Thyroid gland (tissue), 4 donors: ENCODE data around the gene RHOA. TPM values are rescaled to one million over a fixed set of nuclear protein-coding genes. Genes with fewer than 3 reads are reported as not detected.

Experiments used
- DNase-seq, 2 donors: peaks; one replicate each; pipeline ENCODE4 v3.0.0-alpha.2; 2019
- H3K27ac ChIP-seq, 3 donors: fragments of 200-600 bp; sonication (generic); 1 replicate in 2 of 3; 2 replicates in 1 of 3; pipeline ENCODE4 v1.5.1; 2016 to 2019; ENCODE audit warnings: mild to moderate bottlenecking in 1 of 3, moderate library complexity in 1 of 3
- H3K27me3 ChIP-seq: fragments of 200-600 bp; sonication (generic); one replicate; pipeline ENCODE4 v1.5.1; 2019
- H3K36me3 ChIP-seq, 2 donors: fragments of 200-600 bp; sonication (generic); one replicate each; pipeline ENCODE4 v1.5.1; 2016 to 2019
- H3K4me1 ChIP-seq, 2 donors: fragments of 200-600 bp; sonication (generic); one replicate each; pipeline ENCODE4 v1.5.1; 2017 to 2019
- H3K4me3 ChIP-seq, 3 donors: fragments of 200-600 bp; sonication (generic); replicated peaks in 1 of 3; 1 replicate in 2 of 3; 2 replicates in 1 of 3; pipeline ENCODE4 v1.5.1; 2016; ENCODE audit warnings: mild to moderate bottlenecking in 1 of 3
- H3K9me3 ChIP-seq: fragments of 200-600 bp; sonication (generic); one replicate; pipeline ENCODE4 v1.5.1; 2017
- POLR2A ChIP-seq, 2 donors: fragments of 450-650 bp; IDR thresholded peaks; one replicate each; pipeline ENCODE4 v1.6.1; 2017; ENCODE audit warnings: antibody characterized with exemption in 2 of 2, mild to moderate bottlenecking in 2 of 2, moderate library complexity in 1 of 2
- WGBS, 2 donors: methylation state at CpG; one replicate each; pipeline ENCODE4 v1.1.5; 2017; 5-methylcytosine and 5-hydroxymethylcytosine counted together
- intact Hi-C: fragments of 100-400 bp; cut with DNase I; formaldehyde crosslinking; loops from one replicate; pipeline ENCODE4 v1.15.1; 2023
- total RNA-seq, 4 donors: library from RNA; depleted of rRNA; stranded (reverse); fragments of >200 nt; gene quantifications; one replicate each; pipeline ENCODE4 v1.2.3, GENCODE V29; 2016
- TF ChIP-seq, protein P1 (sequence below), 6 experiments: fragments of 200-600 bp in 3 of 6; fragments of 450-650 bp in 3 of 6; sonication (generic) in 3 of 6; IDR thresholded peaks; one replicate each; pipeline ENCODE4 v1.5.1; 2016 to 2019; ENCODE audit warnings: antibody characterized with exemption in 6 of 6, mild to moderate bottlenecking in 2 of 6, inconsistent platforms in 1 of 6, moderate library complexity in 1 of 6

RHOA gene
- total RNA-seq, 4 donors from 2014 or later: 437 to 789 (median 587) TPM

GRCh38 chr3:49417516-49418120 lies 5.8 kb upstream of the RHOA start:
- intact Hi-C loops: loop anchor here (2.0 kb wide), 1 partner anchor 31 kb away; no protein-coding TSS in a partner anchor
- Histone ChIP-seq H3K27ac (no peak overlapping the region), H3K36me3 (peaks cover 0 to 4% of the 10 kb centered on the region in 2 donors), H3K9me3 (no peaks in the 10 kb centered on the region), H3K4me3 (no peak overlapping the region), H3K27me3 (no peaks in the 10 kb centered on the region), H3K4me1 (peaks cover 27 to 30% of the 10 kb centered on the region in 2 donors)
- no peak for DNase-seq
- TF ChIP-seq, protein P1, sequence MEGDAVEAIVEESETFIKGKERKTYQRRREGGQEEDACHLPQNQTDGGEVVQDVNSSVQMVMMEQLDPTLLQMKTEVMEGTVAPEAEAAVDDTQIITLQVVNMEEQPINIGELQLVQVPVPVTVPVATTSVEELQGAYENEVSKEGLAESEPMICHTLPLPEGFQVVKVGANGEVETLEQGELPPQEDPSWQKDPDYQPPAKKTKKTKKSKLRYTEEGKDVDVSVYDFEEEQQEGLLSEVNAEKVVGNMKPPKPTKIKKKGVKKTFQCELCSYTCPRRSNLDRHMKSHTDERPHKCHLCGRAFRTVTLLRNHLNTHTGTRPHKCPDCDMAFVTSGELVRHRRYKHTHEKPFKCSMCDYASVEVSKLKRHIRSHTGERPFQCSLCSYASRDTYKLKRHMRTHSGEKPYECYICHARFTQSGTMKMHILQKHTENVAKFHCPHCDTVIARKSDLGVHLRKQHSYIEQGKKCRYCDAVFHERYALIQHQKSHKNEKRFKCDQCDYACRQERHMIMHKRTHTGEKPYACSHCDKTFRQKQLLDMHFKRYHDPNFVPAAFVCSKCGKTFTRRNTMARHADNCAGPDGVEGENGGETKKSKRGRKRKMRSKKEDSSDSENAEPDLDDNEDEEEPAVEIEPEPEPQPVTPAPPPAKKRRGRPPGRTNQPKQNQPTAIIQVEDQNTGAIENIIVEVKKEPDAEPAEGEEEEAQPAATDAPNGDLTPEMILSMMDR (IDR thresholded peaks at IDR 0.05): no peak
- no peak for TF ChIP-seq POLR2A (IDR thresholded peaks at IDR 0.05)
- 94% methylated on average over 12 to 13 of the region's 13 CpGs for WGBS, 2 donors

DNA sequence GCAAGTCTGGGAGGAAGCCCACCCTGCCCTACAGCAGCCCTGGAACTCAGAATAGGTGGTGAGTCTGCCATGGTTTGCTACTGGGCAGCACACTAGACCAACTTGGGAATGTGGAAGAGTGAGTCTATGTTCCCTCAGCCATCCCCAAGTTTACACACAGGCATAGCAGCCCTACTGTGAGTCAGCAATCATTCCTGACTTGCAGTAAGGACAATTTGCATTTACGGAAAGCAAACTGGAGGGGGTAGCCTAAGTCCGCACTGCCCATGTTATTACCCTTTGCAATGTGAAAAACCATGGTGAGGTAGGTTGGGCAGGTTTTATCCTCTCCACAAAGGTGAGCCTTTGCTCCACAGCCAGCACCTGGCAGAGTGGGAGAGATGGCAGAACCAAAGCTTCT lies 5.1 kb upstream of the RHOA start:
- 94 to 100% methylated on average over 2 of the region's 2 CpGs for WGBS, 2 donors
- Histone ChIP-seq H3K4me3 (no peak overlapping the region), H3K27me3 (no peaks in the 10 kb centered on the region), H3K9me3 (no peaks in the 10 kb centered on the region), H3K36me3 (peaks cover 0 to 4% of the 10 kb centered on the region in 2 donors), H3K4me1 (peaks cover 19 to 24% of the 10 kb centered on the region in 2 donors), H3K27ac (peak overlapping the region in 1 of 3 donors; percentile 23)
- no peak for DNase-seq
- intact Hi-C loops: loop anchor here (2.0 kb wide), 1 partner anchor 32 kb away; no protein-coding TSS in a partner anchor
- no peak for TF ChIP-seq POLR2A (IDR thresholded peaks at IDR 0.05)
- TF ChIP-seq, protein P1 (IDR thresholded peaks at IDR 0.05): no peak

GRCh38 chr3:49415931-49416601 lies 4.3 kb upstream of the RHOA start:
- no peaks in the 10 kb centered on the region for H3K27me3 ChIP-seq
- H3K4me3 ChIP-seq: no peak overlapping the region
- intact Hi-C loops: loop anchor here (2.0 kb wide), 1 partner anchor 33 kb away; no protein-coding TSS in a partner anchor
- TF ChIP-seq, protein P1 (IDR thresholded peaks at IDR 0.05): no peak
- TF ChIP-seq POLR2A (IDR thresholded peaks at IDR 0.05): no peak
- peaks cover 0 to 4% of the 10 kb centered on the region in 2 donors for H3K36me3 ChIP-seq
- H3K9me3 ChIP-seq: no peaks in the 10 kb centered on the region
- H3K4me1 ChIP-seq: peaks cover 18 to 20% of the 10 kb centered on the region in 2 donors
- H3K27ac ChIP-seq: peak overlapping the region in 2 of 3 donors; percentile 18 to 46
- WGBS, 2 donors: 27 to 55% methylated on average over 4 of the region's 4 CpGs
- no peak for DNase-seq

DNA sequence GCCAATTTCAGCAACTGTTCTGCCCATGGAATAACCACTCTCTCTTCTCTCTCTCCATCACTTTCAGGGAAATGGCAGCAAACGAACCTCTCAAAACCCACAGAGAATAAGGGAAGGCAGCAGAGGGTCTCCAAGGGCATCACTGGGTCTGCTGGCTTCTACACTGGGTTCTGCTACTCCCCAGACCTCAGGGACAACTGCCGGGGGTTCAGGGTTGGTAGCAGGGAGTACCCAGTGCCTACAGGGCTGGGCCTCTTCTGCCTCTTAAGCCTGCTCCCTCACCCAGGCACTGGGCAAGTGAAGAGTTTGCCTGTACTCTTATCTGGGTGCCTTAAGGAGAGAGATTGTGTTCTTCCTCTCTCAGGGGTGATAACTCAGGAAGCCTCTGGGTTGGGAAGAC lies 3.0 kb upstream of the RHOA start:
- H3K9me3 ChIP-seq: no peaks in the 10 kb centered on the region
- no peak overlapping the region for H3K4me3 ChIP-seq
- TF ChIP-seq POLR2A (IDR thresholded peaks at IDR 0.05): no peak
- peak overlapping the region in 1 of 3 donors; percentile 78 for H3K27ac ChIP-seq
- intact Hi-C loops: loop anchor here (5.0 kb wide), 1 partner anchor 57 kb away; the partner anchor contains the start of gene GPX1
- H3K36me3 ChIP-seq: peaks cover 0 to 4% of the 10 kb centered on the region in 2 donors
- no peaks in the 10 kb centered on the region for H3K27me3 ChIP-seq
- H3K4me1 ChIP-seq: peaks cover 23 to 30% of the 10 kb centered on the region in 2 donors
- no peak for DNase-seq
- 83% methylated on average over 2 of the region's 2 CpGs for WGBS, 2 donors

- 87 to 89% methylated on average over 6 of the region's 6 CpGs for WGBS, 2 donors
- intact Hi-C loops: loop anchor here (5.0 kb wide), 1 partner anchor 56 kb away; the partner anchor contains the start of gene GPX1
- Histone ChIP-seq H3K36me3 (peaks cover 0 to 4% of the 10 kb centered on the region in 2 donors), H3K4me3 (peak overlapping the region in 1 of 3 donors; percentile 63), H3K4me1 (peaks cover 38 to 40% of the 10 kb centered on the region in 2 donors), H3K9me3 (no peaks in the 10 kb centered on the region), H3K27me3 (no peaks in the 10 kb centered on the region), H3K27ac (peak overlapping the region; percentile 74 to 78 (median 77))
- DNase-seq: no peak
- TF ChIP-seq POLR2A (IDR thresholded peaks at IDR 0.05): no peak
- TF ChIP-seq, protein P1 (IDR thresholded peaks at IDR 0.05): no peak
Observed at GRCh38 chr3:49413338-49413734, 1.6 kb upstream of the RHOA start.
